HG02798 (cell line): Measurements from ENCODE around the gene SVIP.

Source experiments
- ATAC-seq: cut with Tn5 transposase; IDR thresholded peaks from one replicate; pipeline ENCODE4 v1.9.1; 2021; ENCODE audit warnings: mild to moderate bottlenecking; ENCODE audit not compliant: unreplicated experiment, poor library complexity

SVIP gene

DNA sequence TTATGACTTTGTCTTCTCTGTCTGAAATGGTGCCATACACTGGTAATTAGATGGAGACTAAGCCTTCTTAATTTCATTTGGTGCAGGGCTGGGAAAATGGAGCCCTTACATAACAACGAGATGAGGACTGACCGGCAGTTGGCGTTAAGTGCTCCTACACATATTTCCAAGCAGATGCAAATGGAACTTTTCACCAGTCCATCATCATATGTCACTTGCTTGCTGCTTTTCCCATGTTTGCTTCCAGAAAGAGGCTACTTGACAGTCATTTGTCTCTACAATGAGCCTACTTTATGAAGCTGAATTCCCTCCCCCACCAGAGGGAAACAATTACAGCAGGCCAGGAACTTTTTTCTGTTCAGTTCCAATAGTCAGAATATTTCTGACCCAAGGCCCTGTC lies 32.6 kb downstream of the SVIP start:
- ATAC-seq, result no peak

DNA sequence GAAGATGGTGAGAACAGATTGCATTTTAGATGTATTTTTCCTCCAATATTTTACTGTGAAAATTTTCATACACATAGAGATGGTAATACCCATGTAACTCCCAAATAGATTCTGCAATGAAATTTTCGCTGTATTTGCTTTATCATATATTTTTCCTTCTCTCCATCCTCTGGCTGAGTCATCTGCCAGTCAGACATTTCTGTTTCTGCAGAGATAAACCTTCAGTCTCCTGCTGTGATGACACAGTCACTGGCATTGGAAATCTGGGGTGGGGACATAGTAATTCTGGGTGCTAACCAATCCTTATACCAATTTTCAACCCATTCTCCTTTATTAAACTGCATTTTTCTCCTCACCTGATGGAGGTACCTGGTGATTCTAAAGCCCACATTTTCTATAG lies 33.7 kb downstream of the SVIP start:
- ATAC-seq, result no peak

DNA sequence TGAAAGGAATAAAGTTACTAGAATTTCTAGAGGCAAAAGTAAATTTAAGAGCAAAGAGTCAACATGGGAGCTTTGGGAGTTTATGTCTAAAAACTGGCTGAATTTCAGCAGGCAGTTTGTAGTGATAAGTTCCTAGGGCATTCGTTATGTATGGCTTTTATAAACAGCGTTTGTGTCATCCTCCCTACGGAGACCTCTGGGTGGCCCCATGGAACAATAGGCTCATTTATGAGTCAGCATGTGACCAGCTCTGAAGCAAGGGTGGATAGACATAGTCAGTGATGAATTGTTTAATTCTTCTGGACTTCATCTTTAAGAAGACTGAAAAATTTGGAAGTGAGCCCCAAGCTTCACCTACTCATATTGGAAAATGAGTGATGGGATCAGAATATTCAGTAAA lies 37.1 kb downstream of the SVIP start:
- ATAC-seq, result no peak

DNA sequence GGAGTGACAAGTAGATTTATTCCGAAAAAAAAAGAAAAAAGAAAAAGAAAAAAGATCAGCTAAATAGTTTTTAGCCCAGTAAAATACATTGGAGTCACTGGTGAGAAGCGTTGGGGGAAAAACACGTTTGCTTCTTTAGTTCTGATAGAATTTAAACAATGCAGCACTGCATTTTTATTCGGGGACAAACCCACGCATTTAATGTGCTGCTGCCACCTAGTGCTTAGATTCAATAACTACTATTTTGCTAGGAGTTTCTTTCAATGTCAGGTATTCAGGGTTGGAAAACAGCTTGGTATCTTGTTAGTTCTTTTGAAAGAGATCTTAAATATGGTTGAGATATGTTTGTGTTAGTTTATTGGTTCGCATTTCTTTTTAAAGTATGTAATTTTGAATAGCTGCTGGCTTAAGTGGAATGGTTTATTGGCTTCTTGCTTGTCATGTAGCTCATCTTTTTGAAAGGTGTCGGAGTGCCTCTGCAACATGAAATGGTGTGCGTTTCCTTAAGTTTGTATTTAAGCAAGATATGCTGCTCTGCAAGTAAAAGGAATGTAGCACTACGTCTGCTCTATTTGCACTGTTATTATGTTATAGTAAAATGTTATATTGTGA lies 41.9 kb downstream of the SVIP start:
- ATAC-seq, result peak; percentile 39

DNA sequence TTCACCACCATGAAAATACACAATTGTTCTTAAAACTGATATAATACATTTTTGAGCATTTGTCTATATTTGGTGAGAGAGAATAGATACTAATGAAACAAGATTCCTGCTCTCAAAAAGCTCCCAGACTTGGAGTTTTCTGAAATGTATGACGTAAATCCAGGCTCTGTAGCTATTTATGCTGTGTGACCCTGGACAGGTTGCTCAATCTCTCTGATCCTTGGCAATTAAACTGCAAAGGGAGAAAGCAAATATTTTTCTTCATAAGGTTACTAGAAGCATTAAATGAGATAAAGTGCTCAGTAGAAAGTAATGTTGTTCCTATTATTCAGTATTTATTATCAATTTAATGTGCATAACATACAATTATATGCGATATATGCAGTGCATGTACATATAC lies 42.5 kb downstream of the SVIP start:
- no peak for ATAC-seq

DNA sequence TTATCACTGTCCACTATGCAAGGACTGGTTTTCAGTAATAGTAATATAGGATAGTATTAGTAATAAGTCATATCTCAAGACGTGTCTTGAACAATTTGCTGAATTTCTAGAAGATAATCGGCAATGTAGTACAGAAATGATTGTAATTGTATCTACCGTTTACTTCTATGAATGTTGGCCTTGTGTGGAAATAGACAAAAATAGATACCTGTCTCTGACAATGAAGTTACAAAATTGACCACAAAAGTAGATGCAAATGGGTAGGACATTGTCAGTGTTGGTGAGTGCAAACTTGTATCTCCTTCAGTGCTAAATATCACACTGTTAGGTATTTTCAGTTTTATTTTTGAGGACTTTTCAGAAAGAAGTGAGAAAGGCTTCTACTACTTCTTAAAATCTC lies 43.1 kb downstream of the SVIP start:
- peak; percentile 92 for ATAC-seq

DNA sequence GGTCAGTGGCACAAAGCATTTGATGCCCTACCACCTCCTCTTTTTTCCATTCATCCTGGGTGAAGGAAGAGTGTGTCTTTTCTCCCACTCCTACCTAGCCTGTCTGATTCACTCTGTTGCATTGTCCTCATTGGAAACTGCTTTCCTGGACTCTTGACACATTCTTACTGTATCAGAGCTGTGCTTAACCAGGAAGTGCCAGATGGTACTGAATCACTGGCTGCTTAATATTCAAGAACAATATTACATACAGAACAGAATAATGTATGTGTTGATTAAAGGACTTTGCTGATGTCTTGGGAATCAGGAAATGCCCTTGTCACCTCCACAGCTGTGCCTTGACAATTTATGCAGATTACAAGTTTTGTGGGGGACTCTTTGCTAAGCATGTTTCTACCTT lies 44.4 kb downstream of the SVIP start:
- ATAC-seq, result no peak

DNA sequence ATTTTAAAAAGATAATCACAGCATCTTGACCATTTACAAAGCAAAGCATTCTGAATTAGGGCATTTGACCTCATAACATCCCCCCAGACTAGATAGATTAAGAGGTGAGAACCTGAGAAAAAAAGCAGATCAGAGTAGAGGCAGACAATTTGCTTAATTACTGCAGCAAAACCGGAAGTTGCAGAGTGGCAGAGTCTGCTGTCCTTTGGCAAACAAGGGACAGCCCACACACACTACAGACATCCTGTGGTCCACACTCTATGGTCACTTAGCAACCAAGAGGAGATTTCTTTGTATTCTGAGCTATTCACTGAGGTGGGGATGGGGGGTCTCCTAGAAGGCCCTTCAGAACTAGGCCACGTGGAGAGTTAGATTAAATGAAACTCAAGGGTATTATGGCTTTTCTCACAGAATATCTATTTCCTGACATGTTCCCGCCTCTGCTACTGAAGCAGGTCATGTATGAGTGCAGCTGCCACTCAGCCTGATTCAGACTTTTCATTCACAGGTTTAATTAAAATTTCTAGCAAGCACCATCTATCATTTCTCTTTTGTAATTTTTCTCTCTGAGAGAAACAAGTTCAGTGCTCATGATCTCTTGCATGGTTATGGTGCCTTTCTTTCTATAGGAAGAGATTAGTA lies 48.5 kb downstream of the SVIP start:
- peak; percentile 83 for ATAC-seq

DNA sequence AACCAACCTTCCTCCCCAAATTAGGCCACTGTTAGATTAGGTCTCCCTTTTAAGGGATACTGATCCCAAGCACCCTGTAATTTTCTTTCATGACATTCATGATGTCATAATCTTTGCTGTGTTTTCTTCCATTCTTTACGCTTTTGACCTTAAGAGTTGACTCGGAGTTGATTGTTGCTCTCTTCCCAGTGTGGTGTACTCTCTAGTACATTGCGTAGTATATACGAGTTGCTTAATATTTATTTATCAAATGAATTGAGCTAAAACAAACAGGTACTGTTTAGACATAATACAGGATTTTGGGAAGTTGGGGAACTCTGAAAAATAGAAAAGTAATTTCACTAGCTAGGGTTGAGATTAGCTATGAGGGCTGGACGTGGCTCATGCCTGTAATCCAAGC lies 49.8 kb downstream of the SVIP start:
- no peak for ATAC-seq

DNA sequence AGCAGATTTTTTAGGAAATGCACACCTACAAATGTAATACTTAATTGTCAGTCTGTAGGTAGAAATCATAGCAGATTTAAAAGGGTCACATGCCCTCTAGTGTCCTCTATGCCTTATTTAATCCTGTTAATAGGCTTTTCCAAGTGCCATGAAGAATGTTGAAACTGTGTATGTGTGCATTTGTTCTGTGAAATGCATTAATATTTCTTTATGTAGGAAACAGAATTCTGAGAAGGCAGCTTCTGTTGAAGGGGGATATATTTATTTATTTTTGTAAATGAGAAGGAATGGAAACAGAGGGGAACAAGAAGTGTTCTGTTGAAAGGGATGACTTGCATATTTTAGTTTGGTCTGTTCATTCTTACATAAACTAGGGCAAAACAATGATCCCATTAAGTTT lies 51.0 kb downstream of the SVIP start:
- ATAC-seq, result no peak

DNA sequence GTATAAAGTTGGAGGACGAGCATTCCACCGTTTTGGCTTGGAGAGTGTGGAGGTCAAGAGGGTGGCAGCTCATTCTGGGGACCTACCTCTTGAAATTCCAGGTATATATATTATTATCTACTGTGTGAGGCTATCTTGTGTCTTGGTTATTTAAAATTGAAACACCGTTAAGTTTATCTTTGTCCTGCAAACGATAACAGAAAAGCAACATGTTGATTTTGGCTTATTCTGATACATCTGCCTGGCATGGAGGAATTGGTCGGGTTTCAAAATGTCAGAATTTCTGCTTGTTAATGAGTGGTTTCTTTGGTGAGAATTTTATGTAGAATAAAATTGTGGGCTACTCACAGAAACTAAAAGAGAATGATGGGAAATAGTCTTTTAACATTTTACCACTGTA lies 54.4 kb downstream of the SVIP start:
- ATAC-seq, result no peak

DNA sequence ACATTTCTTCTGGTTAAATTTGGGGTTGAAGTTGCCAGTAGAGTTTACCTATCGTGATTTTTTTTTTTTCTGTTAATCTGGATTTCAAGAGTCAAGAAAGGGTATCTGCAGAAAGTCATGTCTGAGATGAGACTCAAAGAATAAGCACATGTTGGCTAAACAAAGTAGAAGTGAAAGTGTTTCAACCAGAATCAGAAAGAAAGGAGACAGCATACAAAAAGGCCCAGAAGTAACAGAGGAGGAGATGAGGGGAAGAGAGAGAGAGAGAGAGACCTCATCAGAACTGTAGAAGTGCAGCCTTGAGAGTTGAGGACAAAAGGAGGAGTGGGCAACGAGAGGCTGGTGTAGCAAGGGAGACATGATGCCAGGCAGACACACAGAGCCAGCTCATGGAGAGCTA lies 54.9 kb downstream of the SVIP start:
- ATAC-seq, result peak; percentile 85

DNA sequence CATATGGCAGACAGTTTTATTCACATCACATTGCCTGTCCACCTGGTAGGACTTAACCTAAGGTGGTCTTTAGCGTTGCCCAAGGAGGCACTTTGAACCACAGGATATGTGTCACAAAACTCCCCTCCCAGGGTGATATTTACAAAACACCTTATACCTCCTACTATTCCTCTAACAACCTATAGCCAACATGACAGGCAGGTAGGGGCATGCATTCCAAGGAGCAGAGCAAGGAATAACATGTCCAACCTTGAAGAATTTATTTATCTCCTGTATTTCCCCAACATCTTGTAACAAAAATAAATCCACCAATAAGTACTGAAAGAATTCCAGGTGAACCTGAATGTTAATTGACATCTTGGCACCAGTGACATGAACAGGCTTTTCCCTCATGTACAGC lies 60.5 kb downstream of the SVIP start:
- ATAC-seq, result no peak
